GM21367 (cell line): ENCODE data around the gene HS1BP3.

Experiments used
- ATAC-seq: cut with Tn5 transposase; IDR thresholded peaks from one replicate; pipeline ENCODE4 v1.9.1; 2021; ENCODE audit not compliant: unreplicated experiment

The HS1BP3 gene

GRCh38 chr2:20619624-20620024 is 31.3 kb downstream of the HS1BP3 start:
- no peak for ATAC-seq

GRCh38 chr2:20618886-20619521 is 31.9 kb downstream of the HS1BP3 start:
- no peak for ATAC-seq

- no peak for ATAC-seq
Measured at GRCh38 chr2:20618468-20618885, 32.4 kb downstream of the HS1BP3 start.

- ATAC-seq, result no peak
Measured at GRCh38 chr2:20617892-20618467, 32.9 kb downstream of the HS1BP3 start.

GRCh38 chr2:20617081-20617575 is 33.8 kb downstream of the HS1BP3 start:
- ATAC-seq, result no peak

- no peak for ATAC-seq
Measured at GRCh38 chr2:20616341-20616871, 34.5 kb downstream of the HS1BP3 start.

- ATAC-seq, result no peak
Measured at GRCh38 chr2:20615466-20616241, 35.2 kb downstream of the HS1BP3 start.

- no peak for ATAC-seq
Measured at GRCh38 chr2:20615068-20615465, 35.8 kb downstream of the HS1BP3 start.

GRCh38 chr2:20614201-20615067 is 36.5 kb downstream of the HS1BP3 start:
- no peak for ATAC-seq

- ATAC-seq, result no peak
Measured at GRCh38 chr2:20612925-20613916, 37.7 kb downstream of the HS1BP3 start.

GRCh38 chr2:20611844-20612356 is 39.0 kb downstream of the HS1BP3 start:
- no peak for ATAC-seq

- ATAC-seq, result no peak
Measured at GRCh38 chr2:20611077-20611843, 39.6 kb downstream of the HS1BP3 start.

GRCh38 chr2:20609995-20610357 is 40.9 kb downstream of the HS1BP3 start:
- ATAC-seq, result no peak

- ATAC-seq, result no peak
Measured at GRCh38 chr2:20609349-20609994, 41.4 kb downstream of the HS1BP3 start.

- no peak for ATAC-seq
Measured at GRCh38 chr2:20608666-20609348, 42.1 kb downstream of the HS1BP3 start.

GRCh38 chr2:20607446-20607845 is 43.5 kb downstream of the HS1BP3 start:
- ATAC-seq, result no peak

- ATAC-seq, result no peak
Measured at GRCh38 chr2:20606198-20606597, 44.7 kb downstream of the HS1BP3 start.

GRCh38 chr2:20604951-20605381 is 45.9 kb downstream of the HS1BP3 start:
- ATAC-seq, result no peak
